Type B pancreatic cell (in vitro differentiated cells): Measurements from ENCODE around the gene MBD3. TPM values are rescaled to one million over a fixed set of nuclear protein-coding genes. Genes with fewer than 3 reads are reported as not detected.

Experiments
- DNase-seq: peaks from one replicate; pipeline ENCODE4 v3.0.0; 2021; ENCODE audit warnings: mixed read lengths; ENCODE audit not compliant: unreplicated experiment; ENCODE audit errors: extremely low spot score
- H3K27ac Mint-ChIP-seq: 2 replicates; pipeline ENCODE4 v1.8.0; 2021; ENCODE audit warnings: mild to moderate bottlenecking, mixed read lengths
- H3K27me3 Mint-ChIP-seq: 2 replicates; pipeline ENCODE4 v1.8.0; 2021; ENCODE audit warnings: mixed read lengths
- H3K36me3 Mint-ChIP-seq: 2 replicates; pipeline ENCODE4 v1.8.0; 2021; ENCODE audit warnings: mixed read lengths
- H3K4me1 Mint-ChIP-seq: one replicate; pipeline ENCODE4 v1.8.0; 2021; ENCODE audit warnings: mixed read lengths; ENCODE audit not compliant: unreplicated experiment
- H3K4me3 Mint-ChIP-seq: 2 replicates; pipeline ENCODE4 v1.8.0; 2021; ENCODE audit warnings: mild to moderate bottlenecking, mixed read lengths
- H3K9me3 Mint-ChIP-seq: 2 replicates; pipeline ENCODE4 v1.8.0; 2021; ENCODE audit warnings: mixed read lengths
- total RNA-seq: library from RNA; stranded (reverse); gene quantifications from 2 replicates; pipeline ENCODE4 v1.2.1, GENCODE V29; 2021; ENCODE audit warnings: low replicate concordance
- TF ChIP-seq, protein P1 (sequence below): fragments of 200-600 bp; sonication (generic); conservative IDR thresholded peaks from 2 replicates; pipeline ENCODE4 v1.5.0; 2021; ENCODE audit warnings: antibody characterized with exemption, mild to moderate bottlenecking

The MBD3 gene
- total RNA-seq, 1 donor from 2014 or later, result 110 TPM

DNA sequence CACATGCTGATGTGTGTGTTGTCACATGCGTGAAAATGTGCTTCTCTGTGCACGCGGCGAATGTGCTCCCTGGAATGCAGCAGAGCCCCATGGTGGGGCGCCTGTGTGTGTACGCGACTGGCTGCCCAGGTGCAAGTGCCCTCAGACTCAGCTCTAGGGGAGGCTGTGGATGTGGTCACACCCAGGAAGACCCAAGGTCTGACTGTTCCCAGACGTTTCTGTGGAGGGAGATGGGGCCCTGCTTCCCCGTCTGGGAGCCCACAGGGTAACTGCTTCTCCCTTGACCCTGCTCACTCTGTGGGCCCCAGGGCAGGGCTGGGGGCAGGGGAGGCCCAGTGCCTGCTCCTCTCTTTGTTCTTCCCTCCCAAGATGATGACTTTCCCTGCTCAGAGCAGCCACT, 20.5 kb upstream of the MBD3 start:
- no peak overlapping the region for H3K4me3 Mint-ChIP-seq
- peaks cover 12% of the 10 kb centered on the region for H3K36me3 Mint-ChIP-seq
- H3K27ac Mint-ChIP-seq, result no peak overlapping the region
- no peaks in the 10 kb centered on the region for H3K4me1 Mint-ChIP-seq
- no peaks in the 10 kb centered on the region for H3K9me3 Mint-ChIP-seq
- no peaks in the 10 kb centered on the region for H3K27me3 Mint-ChIP-seq
- TF ChIP-seq, protein P1, sequence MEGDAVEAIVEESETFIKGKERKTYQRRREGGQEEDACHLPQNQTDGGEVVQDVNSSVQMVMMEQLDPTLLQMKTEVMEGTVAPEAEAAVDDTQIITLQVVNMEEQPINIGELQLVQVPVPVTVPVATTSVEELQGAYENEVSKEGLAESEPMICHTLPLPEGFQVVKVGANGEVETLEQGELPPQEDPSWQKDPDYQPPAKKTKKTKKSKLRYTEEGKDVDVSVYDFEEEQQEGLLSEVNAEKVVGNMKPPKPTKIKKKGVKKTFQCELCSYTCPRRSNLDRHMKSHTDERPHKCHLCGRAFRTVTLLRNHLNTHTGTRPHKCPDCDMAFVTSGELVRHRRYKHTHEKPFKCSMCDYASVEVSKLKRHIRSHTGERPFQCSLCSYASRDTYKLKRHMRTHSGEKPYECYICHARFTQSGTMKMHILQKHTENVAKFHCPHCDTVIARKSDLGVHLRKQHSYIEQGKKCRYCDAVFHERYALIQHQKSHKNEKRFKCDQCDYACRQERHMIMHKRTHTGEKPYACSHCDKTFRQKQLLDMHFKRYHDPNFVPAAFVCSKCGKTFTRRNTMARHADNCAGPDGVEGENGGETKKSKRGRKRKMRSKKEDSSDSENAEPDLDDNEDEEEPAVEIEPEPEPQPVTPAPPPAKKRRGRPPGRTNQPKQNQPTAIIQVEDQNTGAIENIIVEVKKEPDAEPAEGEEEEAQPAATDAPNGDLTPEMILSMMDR, result no peak
- no peak for DNase-seq

DNA sequence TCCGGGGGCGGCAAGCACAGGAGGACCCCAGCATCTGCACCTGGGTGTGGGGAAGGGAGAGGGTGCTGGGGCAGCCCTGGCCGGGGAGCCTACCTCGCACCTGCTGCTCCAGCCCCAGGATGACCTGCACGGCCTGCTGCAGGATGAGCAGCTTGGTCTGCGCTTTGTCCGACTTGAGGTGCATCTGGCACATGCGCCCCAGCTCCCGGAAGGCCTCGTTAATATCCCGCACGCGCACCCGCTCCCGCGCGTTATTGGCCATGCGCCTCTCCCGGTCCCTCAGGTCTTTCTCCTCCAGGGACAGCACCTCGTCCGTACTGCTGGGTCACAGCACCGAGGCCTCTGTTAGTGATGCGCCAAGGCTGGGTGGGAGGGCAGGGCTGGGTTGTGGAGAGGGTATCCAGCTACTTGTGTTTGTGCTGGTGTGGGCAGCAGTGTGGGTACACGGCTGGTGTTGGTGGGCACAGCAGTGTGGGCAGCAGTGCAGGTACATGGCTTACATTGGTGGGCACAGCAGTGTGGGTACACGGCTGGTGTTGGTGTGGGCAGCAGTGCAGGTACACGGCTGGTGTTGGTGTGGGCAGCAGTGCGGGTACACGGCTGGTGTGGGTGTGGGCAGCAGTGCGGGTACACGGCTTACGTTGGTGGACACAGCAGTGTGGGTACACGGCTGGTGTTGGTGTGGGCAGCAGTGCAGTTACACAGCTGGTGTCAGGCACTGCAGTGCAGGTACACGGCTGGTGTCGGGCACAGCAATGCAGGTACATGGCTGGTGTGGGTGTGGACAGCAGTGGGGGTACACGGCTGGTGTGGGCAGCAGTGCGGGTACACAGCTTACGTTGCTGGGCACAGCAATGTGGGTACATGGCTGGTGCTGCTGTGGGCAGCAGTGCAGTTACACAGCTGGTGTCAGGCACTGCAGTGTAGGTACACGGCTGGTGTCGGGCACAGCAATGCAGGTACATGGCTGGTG, 19.7 kb upstream of the MBD3 start:
- Mint-ChIP-seq H3K27me3 (no peaks in the 10 kb centered on the region), H3K27ac (no peak overlapping the region), H3K4me1 (no peaks in the 10 kb centered on the region), H3K36me3 (peaks cover 12% of the 10 kb centered on the region), H3K9me3 (no peaks in the 10 kb centered on the region), H3K4me3 (no peak overlapping the region)
- TF ChIP-seq, protein P1, result no peak
- no peak for DNase-seq

DNA sequence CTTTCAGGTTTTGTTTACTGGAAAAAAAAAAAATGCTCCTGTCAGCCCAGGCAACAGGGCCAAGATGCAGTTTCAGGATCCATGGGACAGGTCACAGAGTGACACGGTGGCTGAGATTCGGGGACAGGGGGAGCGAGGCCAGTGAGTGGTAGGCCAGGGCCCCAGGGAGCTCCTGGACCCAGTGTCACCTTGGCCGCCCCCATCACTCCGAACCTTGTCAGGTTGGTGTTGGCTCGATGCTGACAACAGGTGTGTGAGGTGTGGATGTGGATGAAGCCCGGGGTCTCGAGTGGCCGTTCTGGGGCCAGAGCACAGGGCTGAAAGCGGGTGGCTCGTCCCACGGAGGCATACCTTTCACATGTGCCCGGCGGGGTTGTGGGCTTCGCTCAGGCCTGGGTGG, 18.7 kb upstream of the MBD3 start:
- Mint-ChIP-seq H3K4me1 (no peaks in the 10 kb centered on the region), H3K36me3 (peaks cover 4% of the 10 kb centered on the region), H3K27ac (no peak overlapping the region), H3K9me3 (no peaks in the 10 kb centered on the region), H3K27me3 (no peaks in the 10 kb centered on the region), H3K4me3 (no peak overlapping the region)
- no peak for DNase-seq
- TF ChIP-seq, protein P1, result no peak

DNA sequence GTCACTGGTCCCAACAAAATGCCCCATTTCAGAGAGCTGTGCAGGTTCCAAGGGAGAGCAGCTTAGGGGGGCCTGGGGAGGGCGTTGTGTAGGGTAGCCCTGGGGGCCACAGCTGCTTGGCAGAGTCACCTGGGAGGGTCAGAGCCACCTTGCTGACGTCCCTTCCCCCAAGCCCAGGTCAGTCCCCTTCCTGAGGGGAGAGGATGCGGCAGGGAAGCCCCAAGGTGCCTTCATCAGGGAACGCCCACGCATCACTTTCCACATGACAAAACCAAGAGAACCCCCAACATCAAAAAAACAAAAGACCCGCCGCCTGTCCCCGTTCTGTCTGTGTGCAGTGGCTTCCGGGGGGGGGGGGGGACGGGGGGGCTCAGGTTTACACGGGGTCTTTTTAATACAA, 17.9 kb upstream of the MBD3 start:
- H3K27ac Mint-ChIP-seq, result no peak overlapping the region
- peaks cover under 1% of the 10 kb centered on the region for H3K36me3 Mint-ChIP-seq
- no peak overlapping the region for H3K4me3 Mint-ChIP-seq
- DNase-seq, result no peak
- TF ChIP-seq, protein P1, result no peak
- H3K4me1 Mint-ChIP-seq, result peaks cover 6% of the 10 kb centered on the region
- no peaks in the 10 kb centered on the region for H3K9me3 Mint-ChIP-seq
- no peaks in the 10 kb centered on the region for H3K27me3 Mint-ChIP-seq

DNA sequence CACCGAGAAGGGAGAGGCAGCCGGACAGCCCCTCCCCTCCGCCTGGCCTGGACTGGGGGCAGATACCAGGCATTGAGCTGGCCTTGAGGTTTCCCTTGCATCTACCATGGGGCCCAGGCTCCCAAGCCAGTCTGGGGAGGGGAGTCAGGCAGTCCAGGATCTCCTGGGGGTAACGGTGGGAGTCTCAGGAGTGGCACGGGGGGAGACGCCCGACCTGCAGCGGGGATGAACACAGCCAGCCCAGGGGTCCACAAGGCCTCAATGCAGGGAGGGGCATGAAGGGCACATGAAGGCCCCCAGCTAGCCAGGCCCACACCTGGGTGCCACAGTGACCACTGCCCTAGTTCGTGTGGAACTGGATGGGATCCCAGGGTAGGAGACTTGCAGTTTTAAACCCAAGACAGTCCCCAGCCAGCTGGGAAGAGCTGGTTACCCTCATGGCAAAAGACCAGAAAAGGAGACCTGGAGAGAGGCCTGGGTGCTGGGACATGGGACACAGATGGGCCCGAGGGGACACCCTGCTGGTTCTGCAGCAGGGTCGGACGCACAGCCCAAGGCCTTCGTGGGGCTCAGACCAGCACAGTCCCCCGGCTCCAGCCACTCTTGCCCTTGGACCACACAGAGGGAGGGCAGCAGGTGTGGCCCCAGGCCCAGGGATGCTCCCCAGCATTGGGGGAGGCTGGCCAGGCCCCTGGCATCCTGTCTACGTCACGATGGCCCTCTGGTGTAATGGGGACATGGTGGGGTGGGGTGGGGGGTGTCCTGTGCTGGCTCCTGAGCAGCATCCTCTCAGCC, 17.2 kb upstream of the MBD3 start:
- no peak overlapping the region for H3K4me3 Mint-ChIP-seq
- TF ChIP-seq, protein P1, result no peak
- H3K27ac Mint-ChIP-seq, result no peak overlapping the region

More for the DNA sequence above, 17.2 kb upstream of the MBD3 start:
- Mint-ChIP-seq H3K9me3 (no peaks in the 10 kb centered on the region), H3K4me1 (peaks cover 8% of the 10 kb centered on the region), H3K36me3 (no peaks in the 10 kb centered on the region), H3K27me3 (no peaks in the 10 kb centered on the region)
- no peak for DNase-seq
